NCI-H345 (cell line): ENCODE results near the gene HOXB6.

Source experiments
- DNase-seq: peaks from one replicate; lab custom pipeline; 2025; lab: John Stamatoyannopoulos, UW

The HOXB6 gene

GRCh38 chr17:48621410-48622392 is 16.9 kb upstream of the HOXB6 start:
- no peak for DNase-seq

- no peak for DNase-seq
Observed at GRCh38 chr17:48620461-48621139, 15.8 kb upstream of the HOXB6 start.

DNA sequence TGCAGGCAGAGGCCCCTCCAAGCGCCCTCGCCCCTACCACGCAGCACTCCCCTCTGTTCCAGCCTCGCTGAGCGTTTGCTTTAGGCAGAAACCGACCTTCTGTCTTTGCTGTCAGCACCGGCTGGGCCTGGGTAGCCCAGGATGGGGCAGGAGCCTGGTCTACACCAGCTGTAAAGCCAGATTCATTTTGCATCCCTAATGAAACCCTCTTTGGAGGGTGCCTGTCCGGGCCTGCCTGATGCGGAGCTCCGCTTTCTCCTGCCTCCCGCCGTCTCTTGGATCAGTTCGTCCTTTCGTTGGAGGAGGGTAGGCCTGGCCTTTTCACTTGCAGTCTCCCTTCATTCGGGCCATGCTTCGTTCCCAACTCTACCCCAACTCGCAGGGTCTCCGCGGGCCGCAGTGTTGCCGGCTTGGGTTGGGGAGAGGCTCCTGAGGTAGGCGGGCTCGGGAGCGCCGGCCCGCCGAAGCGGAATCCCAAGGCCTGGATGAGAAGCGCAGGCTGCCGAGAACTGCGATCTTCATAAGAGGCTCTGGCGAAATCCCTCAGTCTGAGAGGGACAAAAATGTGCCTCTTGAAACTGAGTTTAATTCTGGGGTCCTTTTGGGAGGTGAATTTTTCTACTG is 15.2 kb upstream of the HOXB6 start:
- no peak for DNase-seq

DNA sequence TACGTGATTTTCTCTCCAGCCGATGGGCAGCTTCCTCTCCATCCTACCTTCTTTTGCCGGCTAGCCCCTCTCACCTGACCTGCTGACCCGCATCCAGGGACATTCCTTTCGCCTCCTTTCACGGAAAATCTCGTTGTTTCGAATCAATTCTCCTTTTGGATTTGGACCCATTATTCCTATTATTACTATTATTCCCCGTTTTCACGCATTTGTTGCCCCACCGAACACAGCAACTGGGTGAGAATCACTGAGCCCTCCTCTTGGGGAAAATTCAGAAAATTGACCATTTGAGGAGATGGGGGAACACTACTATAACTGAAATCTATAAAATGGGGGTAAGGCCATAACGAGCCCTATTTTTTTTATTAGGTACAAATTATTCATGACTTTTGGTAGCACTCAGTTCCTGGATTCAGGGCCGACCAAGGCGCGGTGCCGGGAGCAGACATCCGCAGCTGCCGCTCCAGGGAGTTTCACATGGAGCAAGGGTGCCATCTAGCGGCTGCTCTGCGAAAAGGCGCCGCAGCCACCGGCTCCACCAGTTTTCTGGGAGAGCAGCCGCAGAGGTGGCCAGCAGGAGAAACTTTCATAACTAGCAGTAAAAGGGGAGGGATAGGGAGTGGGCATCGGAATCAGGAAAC is 13.6 kb upstream of the HOXB6 start:
- DNase-seq = peak; percentile 79

DNA sequence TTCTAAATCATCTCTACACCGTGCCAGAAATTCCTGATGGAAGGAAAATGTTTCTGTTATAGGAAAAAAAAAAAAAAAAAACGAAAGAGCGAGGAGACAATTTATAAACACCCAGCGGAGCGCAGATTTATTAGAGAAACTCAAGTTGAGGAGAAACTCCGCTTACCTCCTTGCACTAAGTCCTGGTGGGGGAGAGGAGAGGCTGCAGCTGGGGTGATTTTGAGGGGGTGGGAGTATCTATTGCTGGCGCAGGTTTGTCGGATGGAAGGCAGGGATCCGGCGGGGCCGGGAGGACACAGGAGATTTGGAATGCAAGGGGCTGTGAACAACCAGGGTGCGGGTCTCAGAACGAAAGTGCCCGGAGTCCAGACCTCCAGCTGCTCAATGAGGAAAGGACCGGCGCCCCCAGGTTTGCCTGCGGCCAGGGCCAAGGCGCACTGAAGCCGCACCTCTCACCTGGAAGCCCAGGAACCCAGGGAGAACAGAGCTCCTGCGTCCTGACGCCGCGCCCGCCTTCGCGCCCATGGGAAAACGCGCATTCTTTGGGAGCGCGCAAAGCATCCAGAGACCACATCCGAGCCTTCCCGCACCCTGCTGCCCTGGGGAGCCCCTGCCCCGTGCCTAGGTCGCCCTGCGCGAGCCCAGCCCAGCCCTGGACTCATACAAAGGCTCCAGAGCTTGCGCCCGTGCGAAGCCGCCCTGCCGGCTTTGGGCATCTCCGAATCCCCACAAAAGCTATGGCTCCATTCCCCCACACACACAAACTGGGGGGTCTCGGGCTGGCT is 12.9 kb upstream of the HOXB6 start:
- no peak for DNase-seq

- DNase-seq = no peak
Observed at GRCh38 chr17:48616717-48617470, 12.1 kb upstream of the HOXB6 start.

DNA sequence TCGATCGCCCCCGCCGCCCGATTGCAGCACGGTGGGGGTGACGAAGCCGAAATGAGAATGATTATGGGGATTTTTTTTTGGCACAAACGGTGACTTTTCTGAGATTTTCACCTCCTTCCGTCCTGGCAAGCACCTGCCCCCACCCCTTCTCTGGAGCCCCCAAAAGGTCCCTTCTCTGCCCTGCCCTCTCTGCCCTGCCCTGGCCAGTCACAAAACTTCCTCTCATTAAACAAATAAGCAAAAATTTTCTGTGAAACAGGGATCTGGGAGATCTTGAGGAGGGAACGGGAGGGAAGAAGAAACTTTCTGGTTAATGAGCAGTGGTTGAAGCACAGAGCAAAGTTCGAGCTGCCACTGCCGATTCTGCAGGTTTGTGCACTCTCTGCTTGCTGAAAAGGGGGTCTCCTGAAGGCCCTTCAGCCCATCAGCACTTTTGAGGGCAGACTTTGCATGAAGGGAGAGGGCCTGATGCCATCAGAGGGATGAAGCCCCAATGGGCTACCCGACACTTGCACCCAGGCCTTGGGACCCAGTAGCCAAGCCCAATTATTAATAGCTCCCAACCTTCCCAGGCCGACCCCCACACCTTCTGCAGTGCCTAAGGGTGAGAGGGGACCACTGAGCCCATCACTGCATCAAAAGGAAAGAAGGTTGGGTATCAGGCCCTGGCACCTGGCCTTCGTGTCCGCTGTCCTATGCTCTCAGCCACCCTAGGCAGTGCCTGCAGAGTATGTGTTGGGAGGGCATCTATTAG is 11.4 kb upstream of the HOXB6 start:
- no peak for DNase-seq

GRCh38 chr17:48615047-48615962 is 10.5 kb upstream of the HOXB6 start, which contains the start of gene HOXB8:
HOXB8 (minus strand) TSS chr17:48615292; CDS start chr17:48614704, 588 bp downstream.
- no peak for DNase-seq

DNA sequence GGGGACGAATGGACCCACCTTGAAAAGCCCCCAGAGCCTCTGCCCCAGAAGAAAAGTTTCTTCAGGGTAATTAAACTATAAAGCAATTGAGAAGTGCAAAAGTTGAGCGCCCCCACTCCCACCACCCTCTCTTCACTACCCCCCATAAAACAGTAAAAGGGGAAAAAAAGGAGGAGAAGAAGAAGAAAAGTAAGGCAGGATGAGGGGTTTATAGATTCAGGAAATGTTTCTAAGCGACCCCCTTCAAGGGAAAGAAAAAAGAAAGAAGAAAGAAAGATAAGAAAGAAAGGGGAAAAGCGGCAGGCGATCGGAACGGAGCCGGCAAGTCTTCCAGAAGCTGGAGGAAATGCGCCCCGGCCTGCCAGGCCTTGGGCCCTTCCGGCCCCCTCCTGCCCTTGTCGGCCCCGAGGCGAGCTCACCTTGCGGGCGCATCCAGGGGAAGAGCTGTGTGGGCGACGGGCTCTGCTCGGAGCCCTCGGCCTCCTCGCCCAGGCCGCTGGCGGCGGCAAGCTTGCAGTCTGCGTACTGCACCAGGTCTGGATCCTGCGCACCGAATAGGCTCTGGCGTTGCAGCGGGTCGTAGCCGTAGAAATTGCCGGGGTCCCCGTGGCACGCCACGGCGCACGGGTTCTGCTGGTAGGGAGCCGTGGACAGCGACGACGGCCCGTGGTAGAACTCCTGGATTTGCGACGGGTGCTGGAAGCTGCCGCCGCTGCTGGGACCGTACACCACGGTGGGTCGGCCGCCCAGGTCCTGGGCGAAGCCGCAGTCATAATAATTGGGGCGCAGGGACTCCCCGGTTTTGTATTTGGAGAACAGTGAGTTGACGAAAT is 9.3 kb upstream of the HOXB6 start:
- no peak for DNase-seq

DNA sequence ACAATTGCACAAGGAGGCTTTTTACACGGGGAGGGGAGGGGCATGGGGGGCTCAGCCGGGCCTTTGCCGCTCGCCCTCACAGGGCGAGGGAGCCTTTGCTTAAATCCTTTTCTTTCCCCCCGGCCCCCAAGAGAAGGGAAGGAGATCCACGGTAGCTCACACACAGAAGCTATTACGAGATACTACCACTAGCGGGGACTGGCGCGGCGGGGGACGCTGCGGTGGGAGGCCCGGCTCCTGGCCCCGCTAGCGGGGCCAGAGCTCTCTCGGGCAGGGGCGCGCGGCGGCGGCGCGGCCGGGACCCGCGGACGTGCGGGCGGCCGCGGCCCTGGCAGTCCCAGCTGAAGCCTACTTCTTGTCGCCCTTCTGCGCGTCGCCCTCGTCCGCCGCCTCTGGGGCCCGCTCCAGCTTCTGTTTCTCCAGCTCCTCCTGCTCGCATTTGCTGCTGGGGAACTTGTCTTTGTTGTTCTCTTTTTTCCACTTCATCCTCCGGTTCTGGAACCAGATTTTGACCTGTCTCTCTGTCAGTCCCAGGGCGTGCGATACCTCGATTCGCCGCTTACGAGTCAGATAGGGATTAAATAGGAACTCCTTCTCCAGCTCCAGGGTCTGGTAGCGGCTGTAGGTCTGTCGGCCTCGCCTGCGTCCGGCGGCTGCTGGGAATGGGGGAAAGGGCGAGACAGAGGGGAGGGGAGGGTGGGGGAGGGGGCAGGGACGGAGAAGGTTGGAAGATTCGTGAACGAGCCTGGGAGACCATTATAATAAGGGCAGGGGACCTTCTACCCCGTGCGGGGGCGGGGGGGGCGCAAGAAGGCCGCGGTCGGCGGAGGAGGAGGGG is 8.3 kb upstream of the HOXB6 start:
- peak; percentile 65 for DNase-seq

- peak; percentile 87 for DNase-seq
Observed at GRCh38 chr17:48612456-48612853, 7.7 kb upstream of the HOXB6 start.

DNA sequence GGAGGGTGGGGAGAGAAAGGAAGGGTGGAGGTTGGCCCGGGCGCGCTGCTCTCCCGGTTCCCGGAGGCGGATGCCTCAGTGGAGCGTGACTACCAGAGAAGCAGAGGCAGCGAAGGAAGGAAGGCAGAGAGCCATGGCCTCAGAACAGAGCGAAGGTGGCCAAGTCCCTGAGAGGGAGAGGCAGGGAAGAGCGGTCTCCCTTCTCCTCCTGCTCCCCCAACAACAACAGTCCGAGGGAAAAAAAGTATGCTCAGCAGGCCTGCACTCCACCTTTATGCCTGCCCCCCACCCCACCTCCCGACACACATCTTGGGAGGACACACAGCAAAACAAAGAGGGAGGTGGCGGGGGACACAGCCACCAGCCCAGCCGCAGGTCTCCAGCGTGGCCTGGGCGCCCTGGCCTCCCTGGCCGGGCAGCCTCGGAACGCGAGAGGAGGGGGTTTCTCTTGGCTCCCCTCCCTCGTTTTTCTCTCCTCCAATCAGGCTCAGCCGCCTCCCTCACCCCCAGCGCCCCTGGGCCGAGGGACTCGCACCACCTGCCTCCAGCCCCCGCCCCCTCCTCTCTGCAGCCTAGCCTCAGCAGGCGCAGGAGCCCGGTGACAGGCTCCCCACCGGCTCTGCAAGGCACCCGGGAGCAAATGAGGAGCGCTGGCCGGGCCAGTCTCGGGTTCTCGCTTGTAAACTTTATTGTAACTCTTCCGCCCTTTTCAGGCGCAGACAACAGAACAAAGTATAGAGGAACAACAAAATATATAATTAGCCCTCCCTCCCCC is 7.1 kb upstream of the HOXB6 start:
- DNase-seq = peak; percentile 97

GRCh38 chr17:48611213-48611612 is 6.4 kb upstream of the HOXB6 start:
- DNase-seq = peak; percentile 75

DNA sequence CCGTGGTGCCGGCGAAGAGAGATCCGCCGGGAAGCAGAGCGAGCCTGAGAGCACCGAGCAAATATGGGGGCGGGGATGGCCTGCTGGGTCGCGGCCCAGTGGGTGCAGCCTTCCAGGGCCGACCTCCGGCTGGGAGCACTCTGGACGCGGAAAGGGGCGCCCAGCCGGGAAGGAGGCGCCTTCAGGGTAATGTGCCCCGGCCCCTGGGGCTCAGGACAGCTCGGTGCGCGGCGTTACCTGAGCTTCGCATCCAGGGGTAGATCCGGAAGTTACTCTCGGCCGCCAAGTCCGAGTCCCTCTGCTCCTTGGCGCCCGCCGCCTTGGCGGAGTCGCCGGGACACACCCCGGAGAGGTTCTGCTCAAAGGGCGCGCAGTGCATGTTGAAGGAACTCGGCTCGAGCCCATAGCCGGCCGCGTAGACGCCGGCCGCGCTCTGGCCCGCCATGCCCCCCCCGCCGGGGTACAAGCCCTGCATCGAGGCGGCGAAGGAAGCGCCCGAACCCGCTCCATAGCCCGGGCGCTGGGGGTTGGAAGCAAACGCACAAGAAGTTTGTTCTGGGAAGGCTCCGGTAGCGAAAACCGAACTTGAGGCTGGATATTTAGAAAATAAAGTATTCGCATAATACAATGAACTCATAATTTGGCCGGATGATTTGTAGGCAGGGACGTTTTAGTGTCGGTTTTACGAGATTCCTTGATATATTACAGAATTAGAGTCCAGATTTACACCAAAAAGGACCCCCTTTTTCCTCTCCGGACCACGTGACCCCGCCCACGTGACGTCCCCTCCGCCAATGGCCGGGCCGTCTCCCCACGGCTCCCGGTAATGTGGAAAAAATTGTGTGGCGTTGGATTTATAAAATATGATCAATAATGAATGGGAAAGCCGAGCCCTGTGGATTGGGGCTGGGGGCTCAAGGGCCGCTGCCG is 5.8 kb upstream of the HOXB6 start, which contains the start of gene HOXB7:
HOXB7 (minus strand) TSS at position 736 of the 930 bp plus-strand sequence; CDS start at position 637, 99 bp downstream.
- peak; percentile 82 for DNase-seq
